ENCODE data around the gene ASB1.

DNA sequence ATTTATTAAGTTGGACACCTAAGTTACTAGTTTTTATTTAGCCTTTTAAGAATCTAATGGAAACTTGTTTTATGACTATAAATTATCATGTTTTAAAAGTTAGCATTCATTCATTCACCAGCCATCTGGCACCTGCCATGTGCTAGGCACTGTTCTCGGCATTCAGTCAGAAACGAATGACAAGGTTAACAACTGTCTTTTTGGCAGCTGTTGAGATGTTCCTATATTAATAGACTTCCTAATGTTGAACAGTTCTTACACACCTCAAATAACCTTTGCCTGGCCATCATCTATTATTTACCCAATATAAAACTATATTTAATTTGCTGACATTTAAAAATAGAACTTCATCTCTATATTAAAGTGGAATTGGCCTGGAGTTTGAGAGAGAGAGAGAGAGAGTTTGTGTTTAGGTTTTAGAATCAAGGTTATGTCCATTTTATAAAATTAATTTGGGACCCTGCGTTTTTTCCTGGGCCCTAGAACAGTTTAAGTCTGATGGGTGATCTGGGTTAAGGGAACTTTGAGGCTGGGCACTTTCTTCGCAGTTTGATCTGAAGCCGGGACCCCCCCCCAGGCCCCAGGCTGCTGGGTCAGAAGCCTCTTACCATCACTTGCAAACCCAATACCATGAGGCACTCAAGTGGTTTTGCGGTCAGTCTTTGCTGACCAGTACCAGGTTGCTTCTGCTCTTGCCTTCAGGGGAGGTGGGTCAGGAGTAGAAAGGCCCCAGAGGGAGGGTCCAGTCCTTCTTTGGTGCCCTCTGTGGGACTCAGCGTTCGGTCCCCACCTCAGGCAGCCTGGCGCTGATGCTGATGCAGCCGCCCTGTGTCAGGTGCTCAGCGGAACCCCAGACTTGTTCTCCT, 48.3 kb upstream of the ASB1 start:
- TF ChIP-seq POLR2A (IDR thresholded peaks at IDR 0.05) (no peak), POLR2AphosphoS5 (IDR thresholded peaks at IDR 0.05; ENCODE audit: insufficient read depth in 1 of 2, low read depth in 1 of 2) (no peak)
- TF ChIP-seq, protein P1, sequence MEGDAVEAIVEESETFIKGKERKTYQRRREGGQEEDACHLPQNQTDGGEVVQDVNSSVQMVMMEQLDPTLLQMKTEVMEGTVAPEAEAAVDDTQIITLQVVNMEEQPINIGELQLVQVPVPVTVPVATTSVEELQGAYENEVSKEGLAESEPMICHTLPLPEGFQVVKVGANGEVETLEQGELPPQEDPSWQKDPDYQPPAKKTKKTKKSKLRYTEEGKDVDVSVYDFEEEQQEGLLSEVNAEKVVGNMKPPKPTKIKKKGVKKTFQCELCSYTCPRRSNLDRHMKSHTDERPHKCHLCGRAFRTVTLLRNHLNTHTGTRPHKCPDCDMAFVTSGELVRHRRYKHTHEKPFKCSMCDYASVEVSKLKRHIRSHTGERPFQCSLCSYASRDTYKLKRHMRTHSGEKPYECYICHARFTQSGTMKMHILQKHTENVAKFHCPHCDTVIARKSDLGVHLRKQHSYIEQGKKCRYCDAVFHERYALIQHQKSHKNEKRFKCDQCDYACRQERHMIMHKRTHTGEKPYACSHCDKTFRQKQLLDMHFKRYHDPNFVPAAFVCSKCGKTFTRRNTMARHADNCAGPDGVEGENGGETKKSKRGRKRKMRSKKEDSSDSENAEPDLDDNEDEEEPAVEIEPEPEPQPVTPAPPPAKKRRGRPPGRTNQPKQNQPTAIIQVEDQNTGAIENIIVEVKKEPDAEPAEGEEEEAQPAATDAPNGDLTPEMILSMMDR (IDR thresholded peaks at IDR 0.05): no peak

Data from vagina (tissue), 2 donors.